SJCRH30 (cell line): Measurements from ENCODE around the gene SLC44A1. TPM values are rescaled to one million over a fixed set of nuclear protein-coding genes. Genes with fewer than 3 reads are reported as not detected.

ENCODE experiments used
- DNase-seq, 2 experiments: peaks; one replicate each; pipeline ENCODE4 v3.0.0-alpha.2; 2015 to 2020
- H3K27ac ChIP-seq: fragments of 250-450 bp; sonication (Bioruptor Pico); 2 replicates; pipeline ENCODE4 v1.5.1; 2020; ENCODE audit warnings: mild to moderate bottlenecking, moderate library complexity
- H3K27me3 ChIP-seq: fragments of 250-450 bp; sonication (Bioruptor Pico); 2 replicates; pipeline ENCODE4 v1.5.1; 2020; ENCODE audit warnings: mild to moderate bottlenecking, moderate library complexity
- H3K36me3 ChIP-seq: fragments of 250-450 bp; sonication (Bioruptor Pico); 2 replicates; pipeline ENCODE4 v1.5.1; 2020; ENCODE audit warnings: mild to moderate bottlenecking, moderate library complexity
- H3K4me1 ChIP-seq: fragments of 250-450 bp; sonication (Bioruptor Pico); 2 replicates; pipeline ENCODE4 v1.5.1; 2020; ENCODE audit warnings: mild to moderate bottlenecking, moderate library complexity
- H3K4me3 ChIP-seq: fragments of 250-450 bp; sonication (Bioruptor Pico); 2 replicates; pipeline ENCODE4 v1.5.1; 2020; ENCODE audit warnings: mild to moderate bottlenecking, moderate library complexity
- H3K9me3 ChIP-seq: fragments of 250-450 bp; sonication (Bioruptor Pico); replicated peaks from 2 replicates; pipeline ENCODE4 v1.5.1; 2020; ENCODE audit warnings: mild to moderate bottlenecking, moderate library complexity
- total RNA-seq: library from RNA; depleted of rRNA; stranded (reverse); fragments of >200 nt; shearing (Covaris generic); gene quantifications from 2 replicates; pipeline ENCODE4 v1.2.3, GENCODE V29; 2014; rRNA removed

Gene SLC44A1
- total RNA-seq, 1 experiment from 2014 or later: 17.9 TPM

- Histone ChIP-seq H3K27me3 (no peaks in the 10 kb centered on the region), H3K27ac (no peak overlapping the region), H3K4me1 (no peaks in the 10 kb centered on the region), H3K9me3 (0 out of 2 replicates have a peak, but pooled peaks cover 5% of the 10 kb centered on the region), H3K4me3 (no peak overlapping the region), H3K36me3 (no peaks in the 10 kb centered on the region)
- DNase-seq: no peak
Measured at GRCh38 chr9:105457560-105458294, 213.3 kb downstream of the SLC44A1 start.

GRCh38 chr9:105458404-105458803 lies 214.0 kb downstream of the SLC44A1 start:
- Histone ChIP-seq H3K27me3 (no peaks in the 10 kb centered on the region), H3K4me1 (no peaks in the 10 kb centered on the region), H3K27ac (no peak overlapping the region), H3K36me3 (no peaks in the 10 kb centered on the region), H3K4me3 (no peak overlapping the region), H3K9me3 (0 out of 2 replicates have a peak, but pooled peaks cover 5% of the 10 kb centered on the region)
- DNase-seq: no peak

- no peaks in the 10 kb centered on the region for H3K36me3 ChIP-seq
- H3K27ac ChIP-seq: no peak overlapping the region
- H3K4me3 ChIP-seq: no peak overlapping the region
- H3K4me1 ChIP-seq: no peaks in the 10 kb centered on the region
- H3K27me3 ChIP-seq: no peaks in the 10 kb centered on the region
- H3K9me3 ChIP-seq: 0 out of 2 replicates have a peak, but pooled peaks cover 5% of the 10 kb centered on the region
- no peak for DNase-seq
Measured at GRCh38 chr9:105459336-105459735, 214.9 kb downstream of the SLC44A1 start.

GRCh38 chr9:105466898-105467455 lies 222.5 kb downstream of the SLC44A1 start:
- H3K27ac ChIP-seq: no peak overlapping the region
- DNase-seq: no peak
- peaks cover 8% of the 10 kb centered on the region; the same call in 1 of the 2 replicates for H3K9me3 ChIP-seq
- no peaks in the 10 kb centered on the region for H3K27me3 ChIP-seq
- H3K4me1 ChIP-seq: no peaks in the 10 kb centered on the region
- H3K4me3 ChIP-seq: no peak overlapping the region
- H3K36me3 ChIP-seq: peaks cover 20% of the 10 kb centered on the region

DNA sequence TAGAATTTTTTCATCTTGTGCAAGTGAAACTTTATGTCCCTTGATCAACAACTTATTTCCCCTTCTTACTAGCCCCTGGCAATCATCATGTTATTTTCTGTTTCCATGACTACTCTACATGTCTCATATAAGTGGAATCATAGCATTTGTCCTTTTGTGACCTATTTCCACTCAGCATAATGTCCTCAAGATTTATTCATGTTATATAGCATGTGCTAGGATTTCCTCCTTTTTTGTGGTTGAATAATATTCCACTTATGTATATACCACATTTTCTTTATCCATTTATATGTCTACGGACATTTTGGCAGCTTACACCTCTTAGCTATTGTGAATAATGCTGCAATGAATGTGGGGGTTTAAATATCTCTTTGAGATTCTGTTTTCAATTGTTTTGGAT lies 224.4 kb downstream of the SLC44A1 start:
- Histone ChIP-seq H3K27ac (no peak overlapping the region), H3K9me3 (peaks cover 8% of the 10 kb centered on the region; the same call in 1 of the 2 replicates), H3K4me1 (no peaks in the 10 kb centered on the region), H3K4me3 (no peak overlapping the region), H3K36me3 (peaks cover 20% of the 10 kb centered on the region), H3K27me3 (no peaks in the 10 kb centered on the region)
- no peak for DNase-seq

DNA sequence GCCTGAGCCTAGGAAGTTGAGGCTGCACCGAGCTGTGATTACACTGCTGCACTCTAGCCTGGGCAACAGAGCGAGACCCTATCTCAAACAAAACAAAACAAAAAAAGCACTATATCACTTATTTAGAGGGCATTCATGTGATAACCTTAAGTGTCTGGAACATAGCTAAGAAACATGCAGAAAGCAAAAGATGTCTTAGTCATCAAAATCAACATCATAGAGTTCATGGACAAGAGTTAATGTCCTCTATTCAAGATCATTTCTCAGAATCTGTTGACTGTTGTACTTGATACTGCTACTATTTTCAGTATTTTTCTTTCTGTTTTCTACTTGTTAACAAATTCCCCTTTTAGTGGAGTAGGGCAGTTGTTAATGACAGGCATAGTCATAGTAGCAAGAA lies 228.8 kb downstream of the SLC44A1 start:
- DNase-seq: no peak
- no peaks in the 10 kb centered on the region for H3K4me1 ChIP-seq

GRCh38 chr9:105475302-105475701 lies 230.9 kb downstream of the SLC44A1 start:
- DNase-seq: peak in 1 of 2 experiments; percentile 9
- no peaks in the 10 kb centered on the region for H3K4me1 ChIP-seq
- H3K27ac ChIP-seq: no peak overlapping the region
- peaks cover 1% of the 10 kb centered on the region; the same call in 1 of the 2 replicates for H3K36me3 ChIP-seq
- no peaks in the 10 kb centered on the region for H3K27me3 ChIP-seq
- H3K9me3 ChIP-seq: no peaks in the 10 kb centered on the region
- no peak overlapping the region for H3K4me3 ChIP-seq

More for the DNA sequence above, 228.8 kb downstream of the SLC44A1 start:
- no peak overlapping the region for H3K27ac ChIP-seq
- H3K4me3 ChIP-seq: no peak overlapping the region
- 0 out of 2 replicates have a peak, but pooled peaks cover 4% of the 10 kb centered on the region for H3K9me3 ChIP-seq
- peaks cover 12% of the 10 kb centered on the region for H3K36me3 ChIP-seq
- H3K27me3 ChIP-seq: no peaks in the 10 kb centered on the region

DNA sequence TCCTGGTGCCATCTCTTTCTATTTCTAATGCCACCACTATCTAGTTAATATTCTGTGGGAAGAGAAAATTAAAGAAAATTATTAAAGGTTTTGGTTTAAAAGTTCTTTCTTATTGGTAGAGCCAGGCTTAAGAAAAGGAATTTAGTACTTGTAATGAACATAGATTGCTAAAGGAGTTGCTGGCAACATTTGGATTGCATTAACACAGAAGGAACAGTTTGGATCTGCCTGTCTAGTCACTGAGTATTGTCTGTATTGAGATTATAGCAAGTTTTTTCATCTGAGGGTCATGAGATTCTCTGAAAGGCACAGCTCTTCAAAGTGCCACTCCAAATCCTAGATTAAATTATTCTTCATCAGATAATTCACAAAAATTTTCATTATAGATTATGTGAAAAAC lies 235.4 kb downstream of the SLC44A1 start:
- no peaks in the 10 kb centered on the region for H3K4me1 ChIP-seq
- no peak for DNase-seq
- H3K9me3 ChIP-seq: no peaks in the 10 kb centered on the region
- no peaks in the 10 kb centered on the region for H3K27me3 ChIP-seq
- no peak overlapping the region for H3K4me3 ChIP-seq
- no peaks in the 10 kb centered on the region for H3K36me3 ChIP-seq
- no peak overlapping the region for H3K27ac ChIP-seq

GRCh38 chr9:105483618-105484017 lies 239.2 kb downstream of the SLC44A1 start:
- no peaks in the 10 kb centered on the region for H3K9me3 ChIP-seq
- H3K27me3 ChIP-seq: no peaks in the 10 kb centered on the region
- DNase-seq: no peak
- peaks cover 9% of the 10 kb centered on the region; the same call in 1 of the 2 replicates for H3K36me3 ChIP-seq
- no peak overlapping the region for H3K27ac ChIP-seq
- H3K4me1 ChIP-seq: no peaks in the 10 kb centered on the region
- no peak overlapping the region for H3K4me3 ChIP-seq

DNA sequence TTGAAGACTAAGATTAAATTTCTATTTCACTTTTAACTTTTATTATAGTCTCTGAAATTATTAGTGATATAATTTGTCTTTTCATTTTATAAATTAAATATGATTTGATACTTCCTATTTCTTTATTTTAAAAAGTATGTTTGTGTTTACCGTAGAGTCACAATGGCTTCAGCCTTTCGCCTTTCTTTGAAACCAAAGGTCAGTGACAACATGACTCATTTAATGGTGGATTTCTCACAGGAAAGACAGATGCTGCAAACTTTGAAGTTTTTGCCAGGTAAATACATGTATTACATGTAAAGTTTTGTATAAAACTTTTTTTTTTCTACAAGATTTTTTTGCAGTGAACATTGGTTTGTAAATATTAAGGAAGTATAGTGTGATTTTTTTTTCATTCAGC lies 239.8 kb downstream of the SLC44A1 start:
- Histone ChIP-seq H3K27me3 (no peaks in the 10 kb centered on the region), H3K36me3 (peaks cover 9% of the 10 kb centered on the region; the same call in 1 of the 2 replicates), H3K4me3 (no peak overlapping the region), H3K27ac (no peak overlapping the region), H3K4me1 (no peaks in the 10 kb centered on the region), H3K9me3 (no peaks in the 10 kb centered on the region)
- DNase-seq: no peak

DNA sequence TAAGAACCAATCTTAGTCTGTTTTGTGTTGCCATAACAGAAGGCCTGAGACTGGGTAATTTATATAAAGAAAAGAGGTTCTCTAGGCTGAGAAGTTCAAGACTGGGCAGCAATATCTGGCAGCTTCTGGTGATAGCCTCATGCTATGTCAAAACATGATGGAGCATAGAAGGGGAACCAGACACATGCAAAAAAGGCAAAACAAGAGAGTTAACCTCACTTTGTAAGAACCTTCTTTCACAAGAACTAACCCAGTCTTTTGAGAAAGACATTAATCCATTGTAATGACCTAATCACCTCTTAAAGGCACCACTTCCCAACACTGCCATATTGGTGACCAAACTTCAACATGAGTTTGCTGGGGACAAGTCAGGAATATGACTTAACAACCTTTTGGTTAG lies 240.7 kb downstream of the SLC44A1 start:
- Histone ChIP-seq H3K4me3 (no peak overlapping the region), H3K9me3 (0 out of 2 replicates have a peak, but pooled peaks cover 2% of the 10 kb centered on the region), H3K4me1 (no peaks in the 10 kb centered on the region), H3K27ac (no peak overlapping the region), H3K36me3 (peaks cover 9% of the 10 kb centered on the region; the same call in 1 of the 2 replicates), H3K27me3 (no peaks in the 10 kb centered on the region)
- DNase-seq: no peak

Other genes starting within 250 kb of the SLC44A1 start
- 3.1 and 6.4 TPM in 2 replicates for gene FSD1L, start 203.4 kb downstream of the SLC44A1 start, total RNA-seq